ENCODE results near the gene EIF3F.
A peak's percentile ranks its signal among the peaks of the same experiment; 100 is the strongest.

The EIF3F gene

GRCh38 chr11:7969756-7970646 lies 17.1 kb upstream of the EIF3F start:
- H3K4me3 ChIP-seq (replicated peaks; ENCODE audit: low read depth, low read length): no peak overlapping the region
- no peak for DNase-seq (ENCODE audit: low read depth)
- TF ChIP-seq, protein P1, sequence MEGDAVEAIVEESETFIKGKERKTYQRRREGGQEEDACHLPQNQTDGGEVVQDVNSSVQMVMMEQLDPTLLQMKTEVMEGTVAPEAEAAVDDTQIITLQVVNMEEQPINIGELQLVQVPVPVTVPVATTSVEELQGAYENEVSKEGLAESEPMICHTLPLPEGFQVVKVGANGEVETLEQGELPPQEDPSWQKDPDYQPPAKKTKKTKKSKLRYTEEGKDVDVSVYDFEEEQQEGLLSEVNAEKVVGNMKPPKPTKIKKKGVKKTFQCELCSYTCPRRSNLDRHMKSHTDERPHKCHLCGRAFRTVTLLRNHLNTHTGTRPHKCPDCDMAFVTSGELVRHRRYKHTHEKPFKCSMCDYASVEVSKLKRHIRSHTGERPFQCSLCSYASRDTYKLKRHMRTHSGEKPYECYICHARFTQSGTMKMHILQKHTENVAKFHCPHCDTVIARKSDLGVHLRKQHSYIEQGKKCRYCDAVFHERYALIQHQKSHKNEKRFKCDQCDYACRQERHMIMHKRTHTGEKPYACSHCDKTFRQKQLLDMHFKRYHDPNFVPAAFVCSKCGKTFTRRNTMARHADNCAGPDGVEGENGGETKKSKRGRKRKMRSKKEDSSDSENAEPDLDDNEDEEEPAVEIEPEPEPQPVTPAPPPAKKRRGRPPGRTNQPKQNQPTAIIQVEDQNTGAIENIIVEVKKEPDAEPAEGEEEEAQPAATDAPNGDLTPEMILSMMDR (IDR thresholded peaks at IDR 0.05; ENCODE audit: low read length, missing control alignments): no peak

- TF ChIP-seq, protein P1 (IDR thresholded peaks at IDR 0.05; ENCODE audit: low read length, missing control alignments): no peak
- H3K4me3 ChIP-seq (replicated peaks; ENCODE audit: low read depth, low read length): no peak overlapping the region
- peak; percentile 33 for DNase-seq (ENCODE audit: low read depth)
These were observed 15.3 kb upstream of the EIF3F start for GRCh38 chr11:7971846-7972245.

- TF ChIP-seq, protein P1 (IDR thresholded peaks at IDR 0.05; ENCODE audit: low read length, missing control alignments): no peak
- no peak for DNase-seq (ENCODE audit: low read depth)
These were observed 14.1 kb upstream of the EIF3F start for GRCh38 chr11:7973011-7973410.

DNA sequence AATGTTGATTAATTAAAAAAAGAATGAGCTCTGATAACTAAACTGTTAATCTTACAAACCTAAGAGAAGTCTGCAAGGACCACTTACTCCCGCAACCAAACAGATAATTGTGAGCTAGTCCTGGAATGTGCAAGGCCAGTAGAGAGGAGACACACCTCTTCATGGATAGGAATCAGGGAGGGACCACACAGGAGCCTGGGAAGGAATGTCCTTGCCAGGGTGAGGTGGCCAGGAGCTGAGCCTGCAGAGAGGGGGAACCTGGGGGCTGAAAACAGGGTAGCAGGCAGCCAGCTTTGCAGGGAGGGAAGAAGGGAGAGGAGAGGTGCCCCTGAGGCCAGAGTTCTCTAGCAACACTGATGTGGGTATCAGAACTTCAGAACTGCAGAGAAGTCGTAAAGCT lies 12.5 kb upstream of the EIF3F start:
- TF ChIP-seq, protein P1 (IDR thresholded peaks at IDR 0.05; ENCODE audit: low read length, missing control alignments): no peak
- no peak overlapping the region for H3K4me3 ChIP-seq (replicated peaks; ENCODE audit: low read depth, low read length)
- no peak for DNase-seq (ENCODE audit: low read depth)

More at GRCh38 chr11:7973011-7973410, 14.1 kb upstream of the EIF3F start:
- no peak overlapping the region for H3K4me3 ChIP-seq (replicated peaks; ENCODE audit: low read depth, low read length)

DNA sequence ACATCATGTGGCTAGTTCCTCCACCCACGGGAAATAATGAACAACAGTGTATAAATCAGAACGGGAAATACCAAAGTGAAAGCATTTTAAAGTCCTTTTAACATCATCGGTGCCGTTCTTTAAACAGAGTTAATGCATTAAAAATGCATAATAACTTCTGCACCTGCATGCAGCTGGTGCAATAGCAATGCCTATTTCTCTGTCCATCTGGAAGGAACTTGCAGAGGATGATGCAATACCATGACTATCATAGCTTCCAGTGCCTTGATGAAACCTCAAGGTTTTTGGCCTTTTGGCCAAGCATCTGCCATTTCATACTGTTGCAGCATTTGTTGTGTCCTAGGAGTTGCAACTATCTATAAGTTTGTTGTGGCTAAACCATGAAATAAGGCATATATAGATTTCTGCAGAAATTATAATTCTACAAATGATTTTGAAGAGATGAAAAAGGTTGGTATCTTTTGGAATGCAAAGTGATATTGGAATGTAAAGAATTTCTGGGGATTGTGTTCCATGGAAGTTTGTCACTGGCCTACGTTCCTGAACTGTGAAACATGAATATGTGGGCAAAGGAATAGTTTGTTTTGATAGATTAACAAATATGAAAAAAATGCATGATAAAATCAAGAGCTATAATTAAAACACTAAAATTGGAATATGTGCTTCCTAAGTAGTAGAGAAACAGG lies 9.8 kb upstream of the EIF3F start:
- no peak overlapping the region for H3K4me3 ChIP-seq (replicated peaks; ENCODE audit: low read depth, low read length)
- TF ChIP-seq, protein P1 (IDR thresholded peaks at IDR 0.05; ENCODE audit: low read length, missing control alignments): no peak
- DNase-seq (ENCODE audit: low read depth): peak; percentile 77

GRCh38 chr11:7981619-7982157 lies 5.4 kb upstream of the EIF3F start:
- DNase-seq (ENCODE audit: low read depth): no peak

More at GRCh38 chr11:7981619-7982157, 5.4 kb upstream of the EIF3F start:
- TF ChIP-seq, protein P1 (IDR thresholded peaks at IDR 0.05; ENCODE audit: low read length, missing control alignments): no peak
- no peak overlapping the region for H3K4me3 ChIP-seq (replicated peaks; ENCODE audit: low read depth, low read length)

Data from fibroblast of pulmonary artery (primary cell).